NCI-H2107 treated with DMSO at 0.1 percent for 48 hours (cell line): ENCODE results near the gene PCYT2.

ENCODE experiments used
- DNase-seq: peaks from one replicate; lab custom pipeline; 2025; ENCODE audit not compliant: unreplicated experiment; lab: John Stamatoyannopoulos, UW

The PCYT2 gene

GRCh38 chr17:81944858-81945257, 33.7 kb upstream of the PCYT2 start:
- DNase-seq = no peak

DNA sequence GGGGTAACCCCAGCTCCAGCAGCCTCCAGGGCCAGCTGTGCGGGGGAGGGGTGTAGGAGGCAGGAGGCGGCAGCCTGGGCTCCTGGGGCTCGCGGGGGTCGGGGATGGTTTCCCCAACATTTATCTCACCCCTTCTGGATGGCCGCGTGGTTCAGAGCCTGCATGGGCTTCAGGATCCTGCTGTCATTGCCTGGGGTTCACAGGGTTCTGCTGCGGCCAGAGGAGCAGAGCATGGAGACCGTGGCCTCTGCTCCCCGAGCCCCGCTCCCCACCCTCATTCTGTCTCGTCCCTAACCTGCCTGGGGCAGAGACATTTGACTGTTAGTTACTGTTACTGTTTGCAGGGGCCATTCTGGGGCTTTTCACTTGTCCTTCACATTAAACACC, 31.0 kb upstream of the PCYT2 start:
- DNase-seq = no peak

DNA sequence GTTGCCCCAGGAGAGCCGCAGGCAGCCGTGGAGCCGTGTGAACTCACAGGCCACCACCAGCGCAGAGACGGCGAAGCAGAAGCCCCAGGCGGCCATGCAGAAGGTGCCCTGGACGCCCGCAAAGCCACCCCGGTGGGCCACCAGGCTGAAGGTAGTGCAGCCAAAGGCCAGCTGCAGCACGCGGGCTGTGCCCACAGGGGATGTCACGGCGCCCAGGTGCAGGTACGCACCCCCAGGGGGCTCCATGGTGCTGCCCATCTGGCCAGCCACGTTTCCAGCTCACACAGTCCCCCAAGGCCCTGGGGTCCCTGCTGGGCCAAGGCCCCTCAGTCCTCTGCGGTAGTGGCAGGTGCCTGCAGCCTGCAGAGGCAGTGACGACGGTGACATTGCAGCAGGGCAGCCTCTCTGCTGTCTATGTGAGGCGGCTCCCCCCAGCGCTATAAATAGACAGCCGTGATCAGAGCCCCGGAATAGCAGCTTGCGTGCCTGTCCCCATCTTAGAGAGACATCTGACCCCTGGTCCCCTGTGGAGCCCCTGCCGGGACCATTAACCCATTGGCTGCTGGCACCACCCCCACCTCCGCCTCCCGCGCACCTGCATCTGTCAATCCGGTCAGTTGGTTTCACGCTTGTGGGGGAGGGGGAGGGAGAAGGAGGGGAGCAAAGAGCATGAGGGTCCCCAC, 30.4 kb upstream of the PCYT2 start:
- DNase-seq = peak; percentile 41

DNA sequence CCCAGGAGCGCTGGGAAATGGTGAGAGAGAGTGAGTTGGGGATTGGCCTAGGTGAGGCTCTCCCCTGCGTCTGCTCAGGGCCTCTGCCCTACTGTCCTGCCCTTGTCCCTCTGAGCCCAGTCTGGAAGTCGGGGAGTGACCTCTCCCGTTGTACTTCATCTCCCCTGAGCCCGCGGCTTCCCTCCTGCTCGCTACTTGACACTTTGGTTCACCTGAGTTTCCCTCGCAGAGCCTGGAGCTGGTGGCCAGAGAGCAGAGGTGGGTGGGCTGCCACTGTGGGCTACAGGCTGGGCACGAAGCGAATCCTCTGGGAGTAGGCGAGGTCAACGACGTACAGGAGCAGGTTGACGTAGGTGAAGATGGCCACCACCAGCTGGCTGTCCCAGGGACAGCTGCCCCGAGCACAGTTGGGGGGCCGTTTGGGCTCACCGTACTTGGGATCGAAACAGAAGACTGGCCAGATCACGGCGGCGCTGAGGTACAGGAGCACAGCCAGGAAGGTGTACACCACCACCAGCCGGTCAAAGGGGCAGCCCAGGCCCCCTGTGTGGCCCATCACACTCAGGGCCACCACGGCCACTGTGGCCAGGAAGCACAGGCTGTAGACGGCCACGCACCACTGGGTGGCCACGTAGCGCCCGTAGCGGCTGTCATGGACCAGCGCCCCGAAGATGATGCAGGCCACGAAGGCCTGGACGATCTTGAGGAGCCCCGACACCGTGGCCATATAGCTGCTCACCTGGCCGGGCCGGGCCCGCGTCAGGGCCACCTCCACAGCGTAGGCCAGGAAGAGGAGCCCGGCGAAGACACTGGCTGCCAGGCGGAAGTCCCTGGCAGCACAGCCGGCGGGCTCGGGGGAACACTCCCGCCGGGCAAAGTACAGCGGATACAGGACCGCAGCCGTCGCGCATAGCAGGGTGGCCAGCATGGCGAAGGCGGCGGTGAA, 29.6 kb upstream of the PCYT2 start:
- no peak for DNase-seq

GRCh38 chr17:81939881-81940385, 28.7 kb upstream of the PCYT2 start:
- DNase-seq = no peak

- DNase-seq = no peak
These were observed 28.0 kb upstream of the PCYT2 start for GRCh38 chr17:81939218-81939617.

- no peak for DNase-seq
These were observed 24.5 kb upstream of the PCYT2 start for GRCh38 chr17:81935709-81936084.

GRCh38 chr17:81934850-81935708, 23.9 kb upstream of the PCYT2 start:
- DNase-seq = no peak

DNA sequence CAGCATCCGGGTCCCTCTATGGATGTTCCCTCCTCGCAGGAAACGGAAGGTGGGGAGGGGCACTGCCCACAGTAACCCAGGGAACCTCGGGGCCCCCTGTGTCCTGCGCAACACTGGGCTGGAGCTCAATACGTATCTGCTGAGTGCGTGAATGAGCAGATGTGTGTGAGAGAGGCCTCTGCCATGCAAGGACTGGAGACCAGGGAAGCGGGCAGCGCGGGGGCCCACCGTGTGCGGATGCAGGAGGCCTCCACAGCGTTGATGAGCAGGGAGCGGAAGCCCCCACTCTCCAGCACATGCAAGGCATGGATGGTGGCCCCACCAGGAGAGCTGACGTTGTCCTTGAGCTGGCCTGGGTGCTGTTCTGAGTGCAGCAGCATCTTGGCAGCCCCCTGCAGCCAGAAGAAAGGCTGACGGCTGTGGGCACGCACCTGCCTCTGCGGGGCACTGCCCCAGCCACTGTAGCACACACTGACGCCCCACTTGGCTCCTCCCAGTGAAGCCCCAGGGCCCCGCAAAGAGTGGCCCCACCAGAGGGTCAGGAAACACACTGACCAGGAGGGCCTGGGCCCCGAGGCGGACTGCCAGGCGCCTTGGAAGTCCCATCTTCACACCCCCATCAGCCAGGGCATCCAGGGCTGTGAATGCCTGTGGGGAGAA, 23.0 kb upstream of the PCYT2 start:
- no peak for DNase-seq

- no peak for DNase-seq
These were observed 22.0 kb upstream of the PCYT2 start for GRCh38 chr17:81933178-81933699.

- DNase-seq = no peak
These were observed 21.3 kb upstream of the PCYT2 start for GRCh38 chr17:81932333-81932983.

DNA sequence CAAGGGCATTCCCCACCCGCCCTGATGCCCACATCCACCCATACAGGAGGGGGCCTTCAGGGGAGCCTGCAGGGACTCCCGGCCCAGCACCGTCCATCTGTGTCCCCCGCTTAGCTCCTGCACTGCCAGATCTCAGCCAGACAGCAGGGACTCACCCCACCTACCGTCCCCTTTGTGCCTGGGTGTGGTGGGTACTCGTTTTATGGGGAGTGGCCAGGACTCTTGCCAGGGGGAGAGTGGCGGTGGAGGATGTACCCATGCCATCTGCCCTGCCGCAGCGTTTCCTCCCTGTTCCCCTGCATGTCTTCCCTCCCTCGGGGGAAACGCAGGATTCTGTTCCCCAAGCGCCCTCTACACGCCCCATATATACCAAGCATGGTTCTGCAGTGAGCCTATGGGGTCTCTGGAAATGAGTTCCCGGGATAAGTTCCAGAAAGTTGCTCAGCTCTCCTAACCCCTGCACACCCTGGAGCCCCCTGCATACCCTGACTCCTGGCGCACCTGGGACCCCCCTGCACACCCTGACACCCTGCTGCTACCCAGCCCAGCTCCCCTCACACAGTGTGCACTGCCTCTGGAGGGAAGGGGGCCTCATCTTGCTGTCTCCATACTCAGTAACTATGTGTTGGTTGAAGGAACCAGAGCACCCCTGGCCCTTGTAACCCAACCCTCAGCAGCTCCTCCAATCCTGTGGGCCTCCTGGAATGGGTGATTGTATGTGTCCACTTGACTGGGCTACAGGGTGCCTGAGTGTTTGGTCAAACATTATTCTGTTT, 20.5 kb upstream of the PCYT2 start:
- no peak for DNase-seq

DNA sequence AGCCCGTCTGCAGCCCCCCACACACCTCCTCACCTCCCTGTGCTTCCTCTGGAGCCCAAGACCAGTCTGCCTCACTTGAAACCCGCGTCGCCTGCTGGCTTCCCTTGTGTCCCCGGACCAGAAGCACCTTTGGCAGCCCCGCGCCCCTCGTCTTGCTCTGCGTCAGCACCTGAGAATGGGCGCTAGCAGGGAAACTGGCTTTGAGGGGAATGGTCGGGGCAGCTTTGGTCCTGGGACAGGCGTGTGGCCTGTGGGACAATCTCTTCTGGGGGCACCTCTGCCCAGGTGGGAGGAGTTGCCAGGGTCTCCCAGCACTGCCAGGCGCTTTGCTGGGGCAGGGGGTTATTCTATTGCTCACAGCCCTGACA, 20.0 kb upstream of the PCYT2 start:
- DNase-seq = no peak

GRCh38 chr17:81930142-81931125, 19.2 kb upstream of the PCYT2 start:
- DNase-seq = no peak

GRCh38 chr17:81929253-81930141, 18.3 kb upstream of the PCYT2 start:
- no peak for DNase-seq

DNA sequence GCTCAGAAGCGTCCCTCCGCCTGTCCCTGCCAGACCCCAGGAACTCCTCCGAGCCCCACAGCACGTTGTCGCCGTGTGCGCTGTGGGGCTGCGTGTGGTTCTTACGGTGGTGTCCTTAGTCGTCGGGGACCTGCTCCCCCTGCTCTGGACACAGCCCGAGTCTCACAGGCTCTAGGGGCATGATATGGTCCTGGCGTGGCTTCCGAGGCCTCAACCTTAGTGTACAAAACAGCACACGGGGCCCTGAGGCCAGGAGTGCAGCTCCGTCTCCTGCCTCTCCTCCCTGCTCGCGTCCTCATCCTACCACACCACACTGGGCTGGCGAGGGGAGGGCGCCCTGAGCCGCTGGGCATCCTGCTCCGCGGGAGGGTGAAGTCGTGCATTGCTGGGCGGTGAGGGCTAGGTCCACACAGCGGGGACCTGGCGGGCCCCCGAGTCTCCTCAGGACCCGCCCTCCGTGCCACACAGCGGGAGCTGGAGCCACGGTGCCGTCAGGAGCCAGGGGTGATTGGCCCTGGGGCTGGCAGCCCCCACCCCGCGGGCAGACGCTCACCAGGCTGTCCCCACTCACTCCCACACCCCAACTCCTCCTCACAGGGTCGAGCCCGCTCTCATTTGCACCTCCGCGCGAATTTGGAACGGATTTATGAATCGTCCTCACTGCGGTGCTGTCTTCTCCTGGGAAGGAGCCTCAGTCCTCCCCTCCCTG, 17.5 kb upstream of the PCYT2 start:
- no peak for DNase-seq
